Kidney capillary endothelial cell (primary cell): ENCODE data around the gene MSMB.
"Not testable (repeated sequence)": the region's sequence is repeated elsewhere in the genome, so short reads cannot be mapped to it uniquely, and the experiment has no call there.

ENCODE experiments used
- DNase-seq: peaks from one replicate; pipeline ENCODE4 v3.0.0-alpha.2; 2018; ENCODE audit warnings: low spot score

Gene MSMB

DNA sequence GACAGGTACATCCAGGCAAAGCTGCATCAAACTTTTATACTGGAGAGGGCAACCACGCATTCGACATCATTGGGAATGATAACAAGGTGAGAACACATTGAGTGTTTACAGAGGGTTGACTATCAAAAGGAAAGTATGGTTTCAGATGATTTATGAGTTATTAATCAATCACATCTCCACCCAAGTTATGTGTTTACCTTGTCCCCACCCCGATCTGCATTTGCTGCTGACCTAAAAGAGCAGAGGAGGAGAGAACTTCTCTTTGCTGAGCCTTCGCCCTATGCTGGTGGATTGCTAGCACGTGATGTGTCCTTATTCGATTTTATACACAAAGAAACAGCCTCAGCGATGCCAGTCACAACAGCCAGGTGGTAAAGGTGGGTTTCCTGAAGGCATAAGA, at the start of gene MSMB:
TSS of gene MSMB (minus strand) at position 9 of the 400 bp plus-strand sequence. CDS start 32 bp downstream, outside the sequence.
- no peak for DNase-seq

DNA sequence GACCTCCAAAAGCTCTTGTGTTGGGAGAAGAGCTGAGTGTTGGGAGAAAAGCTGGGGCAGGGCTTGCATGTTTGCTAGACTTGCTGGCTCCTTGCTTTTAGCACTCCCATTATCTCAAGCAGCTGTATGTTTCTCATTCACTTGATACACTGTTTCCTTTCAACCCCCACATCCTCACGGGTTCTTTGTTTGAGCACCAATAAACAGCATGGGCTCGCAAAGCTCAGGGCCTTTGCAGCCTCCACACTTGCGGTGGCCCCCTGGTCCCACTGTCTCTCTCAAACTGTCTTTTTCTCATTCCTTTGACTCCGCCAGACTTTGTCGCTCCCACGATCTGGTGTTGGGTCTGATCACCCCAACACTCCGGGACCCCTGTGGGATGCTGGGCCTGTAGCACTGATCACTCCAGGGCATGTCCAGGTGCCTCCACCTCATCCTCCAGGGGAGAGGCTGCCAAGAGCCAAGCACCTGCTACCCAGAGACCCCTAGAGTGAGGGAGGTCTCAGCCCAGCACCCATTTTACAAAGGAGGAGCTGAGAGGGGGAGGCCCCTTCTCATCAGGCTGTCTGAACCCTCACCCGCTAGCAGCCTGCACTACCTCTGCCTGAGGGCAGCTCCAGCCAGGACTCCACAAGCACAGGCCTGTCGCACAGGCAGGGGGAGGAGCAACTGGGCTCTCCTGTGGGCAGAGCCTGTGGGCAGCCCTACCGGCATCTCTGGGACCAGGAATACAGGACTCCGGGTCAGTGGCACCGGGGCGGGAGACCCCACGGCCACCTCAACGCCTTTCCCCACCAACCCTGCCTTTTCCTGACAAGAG, 49.1 kb upstream of the MSMB start:
- peak; percentile 27 for DNase-seq

- no peak for DNase-seq
These were observed 48.1 kb upstream of the MSMB start for GRCh38 chr10:46094197-46094500.

DNA sequence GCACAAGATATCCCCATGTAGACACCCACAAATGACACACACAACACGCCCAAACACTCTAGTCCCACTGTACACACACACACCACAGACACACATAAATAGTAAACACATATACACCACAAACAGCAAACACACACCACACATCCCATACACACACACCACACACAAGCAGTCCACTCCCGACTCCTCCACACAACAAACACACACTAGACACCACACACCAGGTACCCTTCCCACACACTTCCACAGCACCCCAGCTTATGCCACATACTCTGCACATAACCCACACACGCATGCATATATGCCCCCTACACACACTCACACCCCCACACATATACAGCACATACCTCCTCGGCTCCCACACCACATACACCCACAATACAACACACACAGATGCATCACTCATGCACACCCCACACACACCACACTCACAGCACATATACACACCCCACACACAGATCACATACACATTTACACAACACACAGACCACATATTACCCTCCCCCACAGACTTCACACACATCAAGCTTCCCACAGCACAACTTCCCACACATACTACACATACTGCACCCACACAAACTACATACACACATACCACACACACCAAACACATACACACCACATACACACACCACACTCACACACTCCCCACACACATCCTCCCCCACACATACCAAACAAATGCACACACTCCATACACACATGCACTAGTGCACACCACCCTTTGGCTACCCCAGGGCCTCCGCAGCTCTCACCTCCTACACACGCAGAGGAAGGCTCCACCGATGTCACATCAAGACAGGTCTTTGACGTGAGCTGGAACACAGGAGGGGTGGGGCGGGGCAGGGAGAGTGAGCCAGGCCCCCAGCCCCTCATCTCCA, 47.5 kb upstream of the MSMB start:
- not testable (repeated sequence) for DNase-seq

GRCh38 chr10:46092524-46093081, 46.5 kb upstream of the MSMB start:
- no peak for DNase-seq

DNA sequence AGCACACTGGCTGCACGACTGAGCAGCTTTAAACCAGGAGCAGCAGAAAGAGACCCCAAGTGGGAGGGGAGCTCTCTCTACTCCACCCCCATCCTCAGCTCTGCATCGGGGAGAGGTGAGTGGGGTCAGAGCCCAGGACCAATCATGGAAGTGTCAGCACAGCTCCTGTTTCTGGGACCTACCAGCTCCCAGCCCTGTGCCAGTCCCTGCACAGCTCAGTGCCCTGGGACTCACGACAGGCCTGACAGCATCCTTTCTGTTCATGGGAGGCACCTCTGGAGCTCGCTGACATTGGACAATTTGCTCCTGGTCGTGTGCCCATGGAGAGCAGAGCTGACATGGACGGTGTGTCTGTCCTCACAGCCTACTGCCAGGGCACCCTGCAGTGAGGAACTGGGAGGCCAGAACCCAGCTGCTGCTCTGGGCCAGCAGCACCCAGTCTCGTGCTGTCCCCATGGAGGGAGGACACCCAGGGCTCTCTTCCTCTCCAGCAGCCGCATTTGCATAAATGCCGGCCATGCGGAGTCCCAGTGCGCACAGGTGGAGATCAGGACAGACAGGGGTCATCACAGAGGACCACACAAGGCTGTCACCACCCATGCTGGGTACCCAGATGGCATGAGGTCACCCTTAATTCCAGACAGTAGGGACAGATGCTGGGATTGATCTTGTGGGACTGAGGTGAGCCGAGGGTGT, 45.9 kb upstream of the MSMB start:
- DNase-seq: no peak

DNA sequence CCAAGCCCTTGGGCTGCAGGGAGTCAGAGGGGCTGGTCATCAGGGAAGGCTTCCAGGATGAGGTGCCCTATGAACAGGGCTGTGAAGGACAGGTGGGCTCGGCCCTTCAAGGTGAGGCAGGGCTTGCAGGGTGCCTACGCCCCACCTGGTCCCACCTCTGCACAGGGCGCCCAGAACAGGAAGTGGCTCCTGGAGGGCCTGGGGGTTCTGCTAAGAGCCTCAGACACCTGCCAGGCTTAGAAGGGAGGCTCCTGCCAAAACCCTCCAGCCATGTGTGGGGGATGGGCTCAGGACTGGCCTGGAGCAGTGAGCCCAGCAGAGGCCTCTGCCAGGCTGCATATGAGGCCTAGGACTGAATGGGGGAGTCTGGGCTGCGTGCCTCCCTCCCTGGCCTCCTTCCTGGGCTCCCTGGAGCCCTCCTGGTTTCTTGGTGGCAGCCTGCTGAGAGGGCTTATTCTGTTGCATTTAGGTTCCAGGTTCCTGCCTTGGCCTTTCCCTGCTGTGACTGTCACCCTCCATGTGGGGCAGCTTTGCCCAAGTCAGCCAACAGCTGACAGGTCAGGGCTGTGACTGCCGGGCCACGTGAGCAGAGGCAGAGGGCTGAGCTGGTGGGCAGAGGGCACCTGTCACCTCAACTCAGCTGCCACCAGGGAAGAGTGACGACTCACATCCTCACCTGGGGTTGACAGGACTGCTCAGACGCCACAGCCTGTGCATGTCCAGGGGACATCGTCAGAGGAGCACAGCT, 45.2 kb upstream of the MSMB start:
- DNase-seq: no peak

DNA sequence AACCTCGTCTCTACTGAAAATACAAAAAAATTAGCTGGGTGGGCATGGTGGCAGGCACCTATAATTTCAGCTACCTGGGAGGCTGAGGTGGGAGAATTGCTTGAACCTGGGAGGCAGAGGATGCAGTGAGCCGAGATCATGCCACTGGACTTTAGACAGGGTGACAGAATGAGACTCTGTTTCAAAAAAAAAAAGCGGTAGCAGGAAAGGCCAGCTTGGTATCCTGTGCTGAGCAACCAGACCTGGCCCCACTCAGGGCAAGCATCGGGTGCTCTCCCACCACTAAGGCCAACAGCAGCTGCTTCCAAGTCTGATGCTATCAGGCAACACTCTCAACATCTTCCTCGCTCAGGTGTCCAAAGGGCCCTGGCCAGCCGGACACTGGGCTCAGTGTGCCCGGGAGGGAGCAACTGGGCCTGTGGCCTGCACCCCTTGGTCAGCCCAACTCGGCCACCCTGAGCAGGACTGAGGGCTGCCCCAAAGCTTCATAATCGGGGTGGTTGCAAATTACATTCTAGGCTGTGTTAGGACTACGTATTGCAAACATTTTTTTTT, 44.3 kb upstream of the MSMB start:
- DNase-seq: no peak

DNA sequence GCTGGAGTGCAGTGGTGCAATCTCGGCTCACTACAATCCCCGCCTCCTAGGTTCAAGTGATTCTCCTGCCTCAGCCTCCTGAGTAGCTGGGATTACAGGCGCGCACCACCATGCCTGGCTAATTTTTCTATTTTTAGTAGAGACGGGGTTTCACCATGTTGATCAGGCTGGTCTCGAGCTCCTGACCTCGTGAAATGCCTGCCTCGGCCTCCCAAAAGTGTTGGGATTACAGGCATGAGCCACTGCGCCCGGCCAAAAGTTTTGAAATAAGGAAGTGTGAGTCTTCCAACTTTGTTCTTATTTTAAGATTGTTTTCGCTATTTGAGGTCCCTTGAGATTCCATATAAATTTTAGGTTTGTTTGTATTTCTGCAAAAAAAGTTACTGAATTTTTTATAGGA, 41.3 kb upstream of the MSMB start:
- not testable (repeated sequence) for DNase-seq

- no peak for DNase-seq
These were observed 38.5 kb upstream of the MSMB start for GRCh38 chr10:46084321-46085165.

GRCh38 chr10:46080886-46081285, 34.8 kb upstream of the MSMB start:
- DNase-seq: no peak

DNA sequence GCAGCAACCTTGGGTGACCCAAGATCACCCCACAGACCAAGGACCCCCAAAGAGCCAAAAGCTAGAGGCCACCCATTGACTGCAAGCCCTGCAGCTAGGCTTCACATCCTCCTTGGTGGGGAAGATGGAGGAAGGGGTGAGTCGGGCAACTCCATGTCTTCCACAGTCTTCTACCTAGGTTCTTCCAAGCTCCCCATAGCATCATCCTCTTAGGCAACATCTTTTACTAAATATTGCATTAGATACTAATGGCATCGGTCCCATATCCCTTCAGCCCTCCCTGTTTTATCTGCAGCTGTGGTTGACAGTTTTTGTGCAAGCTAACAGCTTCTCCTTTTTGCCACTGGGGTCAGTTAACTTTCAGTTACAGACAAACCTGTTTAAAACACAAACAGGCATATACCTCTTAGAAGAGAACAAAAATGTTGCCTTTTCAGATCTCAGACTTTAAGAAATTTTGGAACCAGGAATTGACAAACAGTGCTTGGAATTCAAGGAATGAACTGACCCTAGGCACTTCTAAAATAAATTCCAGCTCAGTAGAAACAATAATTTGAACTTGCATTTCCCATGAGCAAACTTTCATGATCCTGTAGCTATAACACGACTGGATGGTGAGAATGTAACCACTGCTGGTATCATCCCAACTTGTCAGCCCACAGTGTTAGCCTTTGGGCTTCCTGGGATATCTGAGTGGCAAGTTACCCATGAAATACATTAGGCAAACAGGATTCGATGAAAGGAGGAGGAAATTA, 33.9 kb upstream of the MSMB start:
- DNase-seq: no peak

DNA sequence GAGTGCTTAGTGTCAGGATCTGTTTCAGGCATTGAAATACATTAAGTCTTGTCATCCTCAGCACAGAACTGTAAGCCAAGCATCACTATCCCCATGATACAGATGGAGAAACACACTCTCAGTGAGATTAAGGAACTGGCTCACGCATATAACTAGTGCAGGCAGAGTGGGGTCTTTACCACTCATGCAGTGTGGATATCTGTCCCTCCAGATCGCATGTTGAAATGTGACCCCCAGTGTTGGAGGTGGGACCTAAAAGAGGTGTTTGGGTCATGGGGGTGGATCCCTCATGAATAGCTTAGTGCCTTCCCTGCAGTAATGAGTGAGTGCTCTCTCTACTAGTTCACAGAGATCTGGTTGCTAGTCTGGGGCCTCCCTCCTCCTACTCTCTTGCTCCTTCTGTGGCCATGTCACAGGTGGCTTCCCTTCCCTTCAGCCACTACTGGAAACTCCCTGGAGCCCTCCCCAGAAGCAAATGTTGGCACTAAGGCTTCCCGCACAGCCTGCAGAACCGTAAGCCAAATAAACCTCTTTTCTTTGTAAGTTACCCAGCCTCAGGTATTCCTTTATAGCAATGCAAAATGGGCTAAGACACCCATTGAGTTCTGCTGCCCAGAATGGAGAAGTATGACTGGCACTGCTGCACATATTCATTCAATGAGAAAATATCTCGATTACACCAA, 31.8 kb upstream of the MSMB start:
- no peak for DNase-seq

GRCh38 chr10:46077141-46077554, 31.1 kb upstream of the MSMB start:
- no peak for DNase-seq

- no peak for DNase-seq
These were observed 29.8 kb upstream of the MSMB start for GRCh38 chr10:46075869-46076268.

- DNase-seq: no peak
These were observed 28.3 kb upstream of the MSMB start for GRCh38 chr10:46074196-46074946.

- no peak for DNase-seq
These were observed 27.5 kb upstream of the MSMB start for GRCh38 chr10:46073564-46073963.

GRCh38 chr10:46070749-46071148, 24.7 kb upstream of the MSMB start:
- no peak for DNase-seq
